HCT116 (cell line): ENCODE results near the gene AAR2. TPM values are rescaled to one million over a fixed set of nuclear protein-coding genes. Genes with fewer than 3 reads are reported as not detected.

Experiments used
- ATAC-seq: fragments of 200-7000 bp; cut with Tn5 transposase; 2 replicates; pipeline ENCODE4 v1.9.1; 2020; ENCODE audit warnings: mild to moderate bottlenecking, moderate library complexity
- BruUV-seq: library from RNA; stranded (reverse); fragments of 400-500 nt; replicated peaks from 2 replicates; lab custom pipeline; 2021; lab: Mats Ljungman, UMichigan
- CTCF ChIA-PET: fragments of 300-600 bp; sonication (Branson Sonifier 250); formaldehyde crosslinking; loops from one replicate; lab custom pipeline; 2021; ENCODE audit warnings: antibody characterized with exemption; lab: Charles Lee
- POLR2A ChIA-PET: fragments of 300-600, 350-600 bp; sonication (Branson Sonifier 250); formaldehyde crosslinking; loops from one replicate; lab custom pipeline; 2021; ENCODE audit warnings: antibody characterized with exemption; lab: Charles Lee
- RAD21 ChIA-PET, 2 experiments: fragments of 300-600 bp; sonication (Branson Sonifier 250); formaldehyde crosslinking; loops; one replicate each; lab custom pipeline; 2023; ENCODE audit warnings: low total read pairs in 2 of 2; ENCODE audit not compliant: uncharacterized antibody in 2 of 2, unreplicated experiment in 2 of 2, low non-redundant PET in 1 of 2; lab: Charles Lee
- DNase-seq: peaks from one replicate; pipeline ENCODE4 v3.0.0-alpha.2; 2010; ENCODE audit warnings: low read depth, low spot score
- H2AFZ ChIP-seq: fragments of 200-600 bp; shearing (Covaris generic), sonication (generic); 2 replicates; pipeline ENCODE4 v1.6.1; 2017; ENCODE audit warnings: low read depth, mixed run types, mixed read lengths, antibody characterized with exemption, low read length; ENCODE audit not compliant: poor library complexity, severe bottlenecking
- H3K27ac ChIP-seq: 2 replicates; pipeline ENCODE4 v1.5.1; 2012; ENCODE audit warnings: low read depth, low read length
- H3K27me3 ChIP-seq: fragments of 200-600 bp; sonication (generic); 2 replicates; pipeline ENCODE4 v1.6.1; 2016; ENCODE audit warnings: mixed run types, low read length, mixed read lengths; ENCODE audit not compliant: insufficient read depth
- H3K36me3 ChIP-seq, 2 experiments: fragments of 200-500 bp in 1 of 2; fragments of 200-600 bp in 1 of 2; sonication (Bioruptor generic) in 1 of 2; sonication (generic) in 1 of 2; 2 replicates each; pipeline versions ENCODE4 v1.5.1 to v1.6.1; 2014 to 2016; ENCODE audit warnings: low read length in 2 of 2, inconsistent platforms in 1 of 2, mixed read lengths in 1 of 2, mixed run types in 1 of 2; ENCODE audit not compliant: insufficient read depth in 2 of 2, control insufficient read depth in 1 of 2
- H3K4me1 ChIP-seq, 2 experiments: fragments of 200-600 bp in 1 of 2; sonication (generic) in 1 of 2; 2 replicates each; pipeline versions ENCODE4 v1.5.1 to v1.6.1; 2012 to 2017; ENCODE audit warnings: low read length in 2 of 2, inconsistent platforms in 1 of 2, mild to moderate bottlenecking in 1 of 2, mixed read lengths in 1 of 2, mixed run types in 1 of 2, moderate library complexity in 1 of 2; ENCODE audit not compliant: insufficient read depth in 2 of 2, control insufficient read depth in 1 of 2
- H3K4me2 ChIP-seq: fragments of 200-600 bp; sonication (generic); 2 replicates; pipeline ENCODE4 v1.6.1; 2017; ENCODE audit warnings: mixed run types, low read length, mixed read lengths
- H3K4me3 ChIP-seq, 2 experiments: fragments of 200-600 bp in 1 of 2; sonication (generic) in 1 of 2; replicated peaks in 1 of 2; 2 replicates each; pipeline ENCODE4 v1.5.1; 2011 to 2016; ENCODE audit warnings: low read length in 2 of 2, control low read depth in 1 of 2, low read depth in 1 of 2, mild to moderate bottlenecking in 1 of 2, mixed read lengths in 1 of 2, mixed run types in 1 of 2
- H3K79me2 ChIP-seq: fragments of 200-600 bp; sonication (generic); 2 replicates; pipeline ENCODE4 v1.6.1; 2017; ENCODE audit warnings: mild to moderate bottlenecking, mixed run types, low read length, moderate library complexity, mixed read lengths; ENCODE audit not compliant: insufficient read depth
- H3K9ac ChIP-seq: fragments of 200-600 bp; sonication (generic); 2 replicates; pipeline ENCODE4 v1.6.1; 2016; ENCODE audit warnings: low read length, mixed read lengths
- H3K9me2 ChIP-seq: fragments of 200-600 bp; sonication (generic), shearing (Covaris generic); 2 replicates; pipeline ENCODE4 v1.6.1; 2017; ENCODE audit warnings: mixed run types, mild to moderate bottlenecking, moderate library complexity; ENCODE audit not compliant: insufficient read depth
- H3K9me3 ChIP-seq, 2 experiments: fragments of 200-500 bp in 1 of 2; fragments of 200-600 bp in 1 of 2; sonication (Bioruptor generic) in 1 of 2; sonication (generic) in 1 of 2; 2 replicates each; pipeline ENCODE4 v1.6.1; 2014 to 2017; ENCODE audit warnings: low read length in 2 of 2, mixed read lengths in 2 of 2, inconsistent platforms in 1 of 2, low read depth in 1 of 2, mild to moderate bottlenecking in 1 of 2, mixed run types in 1 of 2, moderate library complexity in 1 of 2; ENCODE audit not compliant: control insufficient read depth in 1 of 2, insufficient read depth in 1 of 2
- H4K20me1 ChIP-seq: fragments of 200-600 bp; sonication (generic), shearing (Covaris generic); 2 replicates; pipeline ENCODE4 v1.6.1; 2017; ENCODE audit warnings: mixed run types, mild to moderate bottlenecking, moderate library complexity; ENCODE audit not compliant: insufficient read depth
- CTCF ChIP-seq, 3 experiments: fragments of 200-600 bp in 1 of 3; sonication (generic) in 1 of 3; IDR thresholded peaks in 2 of 3; conservative IDR thresholded peaks in 1 of 3; 2 replicates each; pipeline ENCODE4 v1.5.1; 2012 to 2017; ENCODE audit warnings: low read depth in 2 of 3, low read length in 2 of 3, antibody characterized with exemption in 1 of 3, borderline replicate concordance in 1 of 3, control low read depth in 1 of 3, mild to moderate bottlenecking in 1 of 3, mixed read lengths in 1 of 3, mixed run types in 1 of 3, moderate library complexity in 1 of 3; ENCODE audit not compliant: insufficient read depth in 1 of 3
- EGR1 ChIP-seq: IDR thresholded peaks from 2 replicates; pipeline ENCODE4 v1.6.1; 2012; ENCODE audit warnings: low read depth
- EZH2 ChIP-seq: fragments of 200-600 bp; sonication (generic); IDR thresholded peaks from 2 replicates; pipeline ENCODE4 v1.6.1; 2017; ENCODE audit warnings: antibody characterized with exemption, mixed run types
- EZH2phosphoT487 ChIP-seq: fragments of 200-600 bp; IDR thresholded peaks from 2 replicates; pipeline ENCODE4 v1.6.1; 2018; ENCODE audit warnings: antibody characterized with exemption, borderline replicate concordance
- JUND ChIP-seq: IDR thresholded peaks from 2 replicates; pipeline ENCODE4 v1.6.1; 2012
- MAX ChIP-seq: IDR thresholded peaks from 2 replicates; pipeline ENCODE4 v1.6.1; 2012
- POLR2A ChIP-seq: IDR thresholded peaks from 2 replicates; pipeline ENCODE4 v1.7.0; 2011; ENCODE audit warnings: borderline replicate concordance; ENCODE audit not compliant: insufficient read depth, insufficient read length; ENCODE audit errors: extremely low read depth
- RAD21 ChIP-seq: IDR thresholded peaks from 2 replicates; pipeline ENCODE4 v1.6.1; 2012; ENCODE audit warnings: low read depth, mild to moderate bottlenecking
- intact Hi-C: fragments of 100-400 bp; cut with micrococcal nuclease; formaldehyde crosslinking; loops from 2 replicates; pipeline ENCODE4 v1.10.0; 2022
- total RNA-seq: library from RNA; stranded (reverse); gene quantifications from one replicate; pipeline ENCODE4 v1.2.1, GENCODE V29; 2021; ENCODE audit not compliant: unreplicated experiment
- TF ChIP-seq, protein P1 (sequence below): IDR thresholded peaks from 2 replicates; pipeline ENCODE4 v1.6.1; 2012; ENCODE audit warnings: low read depth

Gene AAR2
- total RNA-seq, 1 experiment from 2014 or later, result 23.3 TPM

GRCh38 chr20:36255445-36255844 lies 19.2 kb downstream of the AAR2 start:
- ChIA-PET CTCF (no interaction called here), RAD21 (no interaction called here), POLR2A (no interaction called here)
- DNase-seq (no peak), ATAC-seq (no peak)
- Histone ChIP-seq H3K4me2 (no peak overlapping the region), H3K9me3 (no peaks in the 10 kb centered on the region), H3K36me3 (peaks cover 10 to 26% of the 10 kb centered on the region in 2 experiments; a peak in 3 of 4 replicates), H4K20me1 (no peaks in the 10 kb centered on the region), H3K9me2 (no peaks in the 10 kb centered on the region), H2AFZ (no peak overlapping the region), H3K4me1 (no peaks in the 10 kb centered on the region), H3K4me3 (no peak overlapping the region), H3K79me2 (peaks cover 18% of the 10 kb centered on the region), H3K27ac (no peak overlapping the region), H3K27me3 (no peaks in the 10 kb centered on the region), H3K9ac (no peak overlapping the region)
- intact Hi-C loops, result no loop called here
- BruUV-seq, result no TSS peak
- TF ChIP-seq EZH2phosphoT487 (no peak), POLR2A (no peak), MAX (no peak), JUND (no peak), EZH2 (no peak), RAD21 (no peak)

- Histone ChIP-seq H3K9me3 (no peaks in the 10 kb centered on the region), H3K27me3 (no peaks in the 10 kb centered on the region), H3K36me3 (peaks cover 8 to 19% of the 10 kb centered on the region in 2 experiments; a peak in 3 of 4 replicates), H4K20me1 (no peaks in the 10 kb centered on the region)
- CTCF ChIA-PET, result no interaction called here
- no peak for DNase-seq
- BruUV-seq, result no TSS peak
- TF ChIP-seq EGR1, result no peak
- TF ChIP-seq CTCF (IDR thresholded peaks at IDR 0.05 in 2 of 3, conservative IDR thresholded peaks at IDR 0.05 in 1 of 3; ENCODE audit: borderline replicate concordance in 1 of 3, insufficient read depth in 1 of 3, low read depth in 2 of 3, low read length in 2 of 3), result no peak
- TF ChIP-seq, protein P1, sequence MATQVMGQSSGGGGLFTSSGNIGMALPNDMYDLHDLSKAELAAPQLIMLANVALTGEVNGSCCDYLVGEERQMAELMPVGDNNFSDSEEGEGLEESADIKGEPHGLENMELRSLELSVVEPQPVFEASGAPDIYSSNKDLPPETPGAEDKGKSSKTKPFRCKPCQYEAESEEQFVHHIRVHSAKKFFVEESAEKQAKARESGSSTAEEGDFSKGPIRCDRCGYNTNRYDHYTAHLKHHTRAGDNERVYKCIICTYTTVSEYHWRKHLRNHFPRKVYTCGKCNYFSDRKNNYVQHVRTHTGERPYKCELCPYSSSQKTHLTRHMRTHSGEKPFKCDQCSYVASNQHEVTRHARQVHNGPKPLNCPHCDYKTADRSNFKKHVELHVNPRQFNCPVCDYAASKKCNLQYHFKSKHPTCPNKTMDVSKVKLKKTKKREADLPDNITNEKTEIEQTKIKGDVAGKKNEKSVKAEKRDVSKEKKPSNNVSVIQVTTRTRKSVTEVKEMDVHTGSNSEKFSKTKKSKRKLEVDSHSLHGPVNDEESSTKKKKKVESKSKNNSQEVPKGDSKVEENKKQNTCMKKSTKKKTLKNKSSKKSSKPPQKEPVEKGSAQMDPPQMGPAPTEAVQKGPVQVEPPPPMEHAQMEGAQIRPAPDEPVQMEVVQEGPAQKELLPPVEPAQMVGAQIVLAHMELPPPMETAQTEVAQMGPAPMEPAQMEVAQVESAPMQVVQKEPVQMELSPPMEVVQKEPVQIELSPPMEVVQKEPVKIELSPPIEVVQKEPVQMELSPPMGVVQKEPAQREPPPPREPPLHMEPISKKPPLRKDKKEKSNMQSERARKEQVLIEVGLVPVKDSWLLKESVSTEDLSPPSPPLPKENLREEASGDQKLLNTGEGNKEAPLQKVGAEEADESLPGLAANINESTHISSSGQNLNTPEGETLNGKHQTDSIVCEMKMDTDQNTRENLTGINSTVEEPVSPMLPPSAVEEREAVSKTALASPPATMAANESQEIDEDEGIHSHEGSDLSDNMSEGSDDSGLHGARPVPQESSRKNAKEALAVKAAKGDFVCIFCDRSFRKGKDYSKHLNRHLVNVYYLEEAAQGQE, result no peak
- no peak for TF ChIP-seq EZH2
- TF ChIP-seq, all 23 proteins: peak for 0
- ChIA-PET POLR2A (no interaction called here), RAD21 (no interaction called here)
- H3K9me2 ChIP-seq, result no peaks in the 10 kb centered on the region
- H3K27ac ChIP-seq, result no peak overlapping the region
- no peak overlapping the region for H2AFZ ChIP-seq
- no peak overlapping the region for H3K4me3 ChIP-seq
- H3K79me2 ChIP-seq, result no peaks in the 10 kb centered on the region
- H3K9ac ChIP-seq, result no peak overlapping the region
- H3K4me1 ChIP-seq, result no peaks in the 10 kb centered on the region
- no peak for ATAC-seq
- intact Hi-C loops, result no loop called here
- no peak overlapping the region for H3K4me2 ChIP-seq
Measured at GRCh38 chr20:36259177-36260061, 23.1 kb downstream of the AAR2 start.
